A673 (cell line): ENCODE data around the gene EMC7. TPM values are rescaled to one million over a fixed set of nuclear protein-coding genes. Genes with fewer than 3 reads are reported as not detected.

Experiments
- BruUV-seq: library from RNA; stranded (reverse); fragments of 400-500 nt; replicated peaks from 2 replicates; lab custom pipeline; 2021; lab: Mats Ljungman, UMichigan
- CTCF ChIA-PET: fragments of 300-600 bp; sonication (Branson Sonifier 250); formaldehyde crosslinking; loops from one replicate; lab custom pipeline; 2022; ENCODE audit warnings: antibody characterized with exemption; lab: Charles Lee
- POLR2A ChIA-PET: fragments of 300-600 bp; sonication (Branson Sonifier 250); formaldehyde crosslinking; loops from one replicate; lab custom pipeline; 2022; ENCODE audit warnings: antibody characterized with exemption; ENCODE audit not compliant: low non-redundant PET; lab: Charles Lee
- DNase-seq: peaks from one replicate; pipeline ENCODE4 v3.0.0-alpha.2; 2015; ENCODE audit warnings: low spot score
- H3K27ac ChIP-seq: fragments of 200-600 bp; sonication (generic); 2 replicates; pipeline ENCODE4 v1.5.1; 2016; ENCODE audit warnings: mixed run types, low read depth, mild to moderate bottlenecking, mixed read lengths, antibody characterized with exemption, low read length; ENCODE audit not compliant: poor library complexity, severe bottlenecking
- H3K27me3 ChIP-seq: fragments of 200-600 bp; sonication (generic); replicated peaks from 2 replicates; pipeline ENCODE4 v1.6.1; 2017; ENCODE audit warnings: mixed run types, low read depth, mild to moderate bottlenecking, mixed read lengths, antibody characterized with exemption, low read length; ENCODE audit not compliant: insufficient read depth, poor library complexity
- H3K36me3 ChIP-seq: fragments of 200-600 bp; sonication (generic); 2 replicates; pipeline ENCODE4 v1.6.1; 2016; ENCODE audit warnings: mixed run types, mild to moderate bottlenecking, mixed read lengths, antibody characterized with exemption, low read length; ENCODE audit not compliant: insufficient read depth, poor library complexity, severe bottlenecking
- H3K4me1 ChIP-seq: fragments of 200-600 bp; sonication (generic); 2 replicates; pipeline ENCODE4 v1.6.1; 2017; ENCODE audit warnings: mixed run types, mild to moderate bottlenecking, mixed read lengths, antibody characterized with exemption, low read length; ENCODE audit not compliant: insufficient read depth, poor library complexity, severe bottlenecking
- H3K4me3 ChIP-seq: fragments of 200-600 bp; sonication (generic); 2 replicates; pipeline ENCODE4 v1.5.1; 2016; ENCODE audit warnings: low read depth, mixed run types, mild to moderate bottlenecking, mixed read lengths, low read length; ENCODE audit not compliant: poor library complexity, severe bottlenecking
- H3K9me3 ChIP-seq: fragments of 200-600 bp; sonication (generic); 2 replicates; pipeline ENCODE4 v1.6.1; 2016; ENCODE audit warnings: mixed run types, low read depth, mild to moderate bottlenecking, mixed read lengths, antibody characterized with exemption, low read length; ENCODE audit not compliant: poor library complexity, severe bottlenecking
- EZH2 ChIP-seq: fragments of 200-600 bp; sonication (generic); IDR thresholded peaks from 2 replicates; pipeline ENCODE4 v1.6.1; 2017; ENCODE audit warnings: borderline replicate concordance, low read depth, mild to moderate bottlenecking, mixed read lengths, antibody characterized with exemption, low read length; ENCODE audit not compliant: poor library complexity, severe bottlenecking
- intact Hi-C: fragments of 100-400 bp; cut with micrococcal nuclease; formaldehyde crosslinking; loops from one replicate; pipeline ENCODE4 v1.10.0; 2022; ENCODE audit not compliant: unreplicated experiment
- total RNA-seq: library from RNA; stranded (reverse); gene quantifications from 2 replicates; pipeline ENCODE4 v1.2.3, GENCODE V29; 2021
- TF ChIP-seq, protein P1 (sequence below): fragments of 300-800, 200-600 bp; sonication (generic); conservative IDR thresholded peaks from 2 replicates; pipeline ENCODE4 v1.5.1; 2017; ENCODE audit warnings: low read depth, mild to moderate bottlenecking, antibody characterized with exemption, low read length, moderate library complexity, mixed read lengths

Gene EMC7
- total RNA-seq, 1 experiment from 2014 or later: 81.2 TPM

DNA sequence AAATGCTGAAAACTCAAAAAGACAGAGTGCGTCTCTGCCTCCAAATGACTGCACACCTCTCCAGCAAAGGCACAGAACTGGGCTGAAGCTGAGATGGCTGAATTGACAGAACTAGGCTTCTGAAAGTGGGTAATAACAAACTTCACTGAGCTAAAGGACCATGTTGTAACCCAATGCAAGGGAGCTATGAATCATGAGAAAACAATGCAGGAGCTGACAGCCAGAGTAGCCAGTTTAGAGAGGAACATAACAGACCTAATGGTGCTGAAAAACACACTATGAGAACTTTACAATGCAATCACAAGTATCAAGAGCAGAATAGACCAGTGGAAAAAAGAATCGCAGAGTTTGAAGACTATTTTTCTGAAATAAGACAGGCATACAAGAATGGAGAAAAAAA, 52.5 kb downstream of the EMC7 start:
- POLR2A ChIA-PET: no interaction called here
- no peak for TF ChIP-seq EZH2
- TF ChIP-seq, protein P1, sequence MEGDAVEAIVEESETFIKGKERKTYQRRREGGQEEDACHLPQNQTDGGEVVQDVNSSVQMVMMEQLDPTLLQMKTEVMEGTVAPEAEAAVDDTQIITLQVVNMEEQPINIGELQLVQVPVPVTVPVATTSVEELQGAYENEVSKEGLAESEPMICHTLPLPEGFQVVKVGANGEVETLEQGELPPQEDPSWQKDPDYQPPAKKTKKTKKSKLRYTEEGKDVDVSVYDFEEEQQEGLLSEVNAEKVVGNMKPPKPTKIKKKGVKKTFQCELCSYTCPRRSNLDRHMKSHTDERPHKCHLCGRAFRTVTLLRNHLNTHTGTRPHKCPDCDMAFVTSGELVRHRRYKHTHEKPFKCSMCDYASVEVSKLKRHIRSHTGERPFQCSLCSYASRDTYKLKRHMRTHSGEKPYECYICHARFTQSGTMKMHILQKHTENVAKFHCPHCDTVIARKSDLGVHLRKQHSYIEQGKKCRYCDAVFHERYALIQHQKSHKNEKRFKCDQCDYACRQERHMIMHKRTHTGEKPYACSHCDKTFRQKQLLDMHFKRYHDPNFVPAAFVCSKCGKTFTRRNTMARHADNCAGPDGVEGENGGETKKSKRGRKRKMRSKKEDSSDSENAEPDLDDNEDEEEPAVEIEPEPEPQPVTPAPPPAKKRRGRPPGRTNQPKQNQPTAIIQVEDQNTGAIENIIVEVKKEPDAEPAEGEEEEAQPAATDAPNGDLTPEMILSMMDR: no peak
- CTCF ChIA-PET: no interaction called here
- no TSS peak for BruUV-seq
- no peaks in the 10 kb centered on the region for H3K4me1 ChIP-seq
- H3K36me3 ChIP-seq: no peaks in the 10 kb centered on the region
- no peaks in the 10 kb centered on the region for H3K27me3 ChIP-seq
- no peak for DNase-seq
- no peak overlapping the region for H3K27ac ChIP-seq
- no peak overlapping the region for H3K4me3 ChIP-seq
- peaks cover 9% of the 10 kb centered on the region for H3K9me3 ChIP-seq
- intact Hi-C loops: no loop called here

GRCh38 chr15:34047893-34048775, 53.5 kb downstream of the EMC7 start:
- H3K36me3 ChIP-seq: no peaks in the 10 kb centered on the region
- TF ChIP-seq, protein P1: no peak
- no peak for TF ChIP-seq EZH2

GRCh38 chr15:34046471-34047145, 55.1 kb downstream of the EMC7 start:
- BruUV-seq: no TSS peak
- Histone ChIP-seq H3K9me3 (peaks cover 9% of the 10 kb centered on the region), H3K4me3 (no peak overlapping the region), H3K4me1 (no peaks in the 10 kb centered on the region), H3K27me3 (no peaks in the 10 kb centered on the region), H3K27ac (no peak overlapping the region), H3K36me3 (no peaks in the 10 kb centered on the region)
- ChIA-PET CTCF (no interaction called here), POLR2A (no interaction called here)
- DNase-seq: no peak
- intact Hi-C loops: no loop called here
- no peak for TF ChIP-seq EZH2
- TF ChIP-seq, protein P1: no peak

More at GRCh38 chr15:34047893-34048775, 53.5 kb downstream of the EMC7 start:
- Histone ChIP-seq H3K4me1 (no peaks in the 10 kb centered on the region), H3K9me3 (peaks cover 9% of the 10 kb centered on the region), H3K27me3 (no peaks in the 10 kb centered on the region), H3K4me3 (no peak overlapping the region), H3K27ac (no peak overlapping the region)
- intact Hi-C loops: no loop called here
- no TSS peak for BruUV-seq
- no peak for DNase-seq
- CTCF ChIA-PET: no interaction called here
- POLR2A ChIA-PET: no interaction called here
